Dermis microvascular lymphatic vessel endothelial cell (primary cell): ENCODE results near the gene SBF2. TPM values are rescaled to one million over a fixed set of nuclear protein-coding genes. Genes with fewer than 3 reads are reported as not detected.

ENCODE experiments used
- DNase-seq, 2 donors: peaks; one replicate each; pipeline versions ENCODE4 v3.0.0 to v3.0.0-alpha.2; 2010; ENCODE audit warnings: low read depth in 2 of 2
- total RNA-seq: library from RNA; depleted of rRNA; stranded (reverse); fragments of >200 nt; gene quantifications from 2 replicates; pipeline ENCODE4 v1.2.1, GENCODE V29; 2014

The SBF2 gene
- total RNA-seq, 1 donor from 2014 or later = 31.7 TPM

GRCh38 chr11:10302359-10302743, 8.3 kb upstream of the SBF2 start:
- DNase-seq = no peak

GRCh38 chr11:10301656-10302358, 7.8 kb upstream of the SBF2 start:
- DNase-seq = no peak

- no peak for DNase-seq
These were observed 4.3 kb upstream of the SBF2 start for GRCh38 chr11:10298342-10298741.

- DNase-seq = peak in 1 of 2 donors; percentile 31
These were observed 1.3 kb upstream of the SBF2 start for GRCh38 chr11:10295064-10295901.

- peak; percentile 51 to 54 for DNase-seq
These were observed 403 bp upstream of the SBF2 start for GRCh38 chr11:10294290-10294953.

- peak; percentile 77 to 90 for DNase-seq
These were observed 2.0 kb downstream of the SBF2 start for GRCh38 chr11:10291801-10292638.

GRCh38 chr11:10289765-10290380, 4.1 kb downstream of the SBF2 start:
- DNase-seq = no peak

- no peak for DNase-seq
These were observed 4.9 kb downstream of the SBF2 start for GRCh38 chr11:10288881-10289764.

- DNase-seq = no peak
These were observed 6.0 kb downstream of the SBF2 start for GRCh38 chr11:10287766-10288715.

GRCh38 chr11:10287140-10287539, 6.9 kb downstream of the SBF2 start:
- DNase-seq = no peak

GRCh38 chr11:10285148-10285802, 8.7 kb downstream of the SBF2 start:
- DNase-seq = no peak

- DNase-seq = no peak
These were observed 10.0 kb downstream of the SBF2 start for GRCh38 chr11:10283991-10284390.

- no peak for DNase-seq
These were observed 11.9 kb downstream of the SBF2 start for GRCh38 chr11:10282117-10282516.

GRCh38 chr11:10275714-10276113, 18.3 kb downstream of the SBF2 start:
- DNase-seq = no peak

- no peak for DNase-seq
These were observed 19.3 kb downstream of the SBF2 start for GRCh38 chr11:10274726-10275125.

- no peak for DNase-seq
These were observed 20.3 kb downstream of the SBF2 start for GRCh38 chr11:10273738-10274137.

- no peak for DNase-seq
These were observed 21.9 kb downstream of the SBF2 start for GRCh38 chr11:10272132-10272531.

GRCh38 chr11:10268746-10269488, 25.1 kb downstream of the SBF2 start:
- no peak for DNase-seq
